ENCODE data around the gene TMEM250.
"Not testable (repeated sequence)": the region's sequence is repeated elsewhere in the genome, so short reads cannot be mapped to it uniquely, and the experiment has no call there.

Gene TMEM250

GRCh38 chr9:136110082-136111061, 8.3 kb downstream of the TMEM250 start:
- no peak for DNase-seq (ENCODE audit: low read depth in 1 of 2, low spot score in 1 of 2)
- TF ChIP-seq JUND (IDR thresholded peaks at IDR 0.05; ENCODE audit: low read depth), result no peak
- in situ Hi-C loops (cut with HindIII; ENCODE audit: low pct_unique_long_range_greater_than_20kb, low sequenced_read_pairs), result no loop called here

- no peak for TF ChIP-seq JUND (IDR thresholded peaks at IDR 0.05; ENCODE audit: low read depth)
- in situ Hi-C loops (cut with HindIII; ENCODE audit: low pct_unique_long_range_greater_than_20kb, low sequenced_read_pairs), result no loop called here
- DNase-seq (ENCODE audit: low read depth in 1 of 2, low spot score in 1 of 2), result peak; percentile 77 to 82
Observed at GRCh38 chr9:136109351-136110081, 9.2 kb downstream of the TMEM250 start.

GRCh38 chr9:136108648-136109266, 9.9 kb downstream of the TMEM250 start:
- no peak for DNase-seq (ENCODE audit: low read depth in 1 of 2, low spot score in 1 of 2)
- in situ Hi-C loops (cut with HindIII; ENCODE audit: low pct_unique_long_range_greater_than_20kb, low sequenced_read_pairs), result no loop called here
- no peak for TF ChIP-seq JUND (IDR thresholded peaks at IDR 0.05; ENCODE audit: low read depth)

- in situ Hi-C loops (cut with HindIII; ENCODE audit: low pct_unique_long_range_greater_than_20kb, low sequenced_read_pairs), result no loop called here
- DNase-seq (ENCODE audit: low read depth in 1 of 2, low spot score in 1 of 2), result peak in 1 of 2 experiments; percentile 64
Observed at GRCh38 chr9:136107953-136108647, 10.6 kb downstream of the TMEM250 start.

GRCh38 chr9:136107155-136107952, 11.3 kb downstream of the TMEM250 start:
- in situ Hi-C loops (cut with HindIII; ENCODE audit: low pct_unique_long_range_greater_than_20kb, low sequenced_read_pairs), result no loop called here
- no peak for DNase-seq (ENCODE audit: low read depth in 1 of 2, low spot score in 1 of 2)
- TF ChIP-seq JUND (IDR thresholded peaks at IDR 0.05; ENCODE audit: low read depth), result no peak

More at GRCh38 chr9:136107953-136108647, 10.6 kb downstream of the TMEM250 start:
- TF ChIP-seq JUND (IDR thresholded peaks at IDR 0.05; ENCODE audit: low read depth), result no peak

- in situ Hi-C loops (cut with HindIII; ENCODE audit: low pct_unique_long_range_greater_than_20kb, low sequenced_read_pairs), result no loop called here
- TF ChIP-seq JUND (IDR thresholded peaks at IDR 0.05; ENCODE audit: low read depth), result no peak
- DNase-seq (ENCODE audit: low read depth in 1 of 2, low spot score in 1 of 2), result no peak
Observed at GRCh38 chr9:136105398-136106135, 13.1 kb downstream of the TMEM250 start.

GRCh38 chr9:136104916-136105315, 13.8 kb downstream of the TMEM250 start:
- TF ChIP-seq JUND (IDR thresholded peaks at IDR 0.05; ENCODE audit: low read depth), result no peak
- in situ Hi-C loops (cut with HindIII; ENCODE audit: low pct_unique_long_range_greater_than_20kb, low sequenced_read_pairs), result no loop called here
- DNase-seq (ENCODE audit: low read depth in 1 of 2, low spot score in 1 of 2), result no peak

- in situ Hi-C loops (cut with HindIII; ENCODE audit: low pct_unique_long_range_greater_than_20kb, low sequenced_read_pairs), result no loop called here
- no peak for TF ChIP-seq JUND (IDR thresholded peaks at IDR 0.05; ENCODE audit: low read depth)
- no peak for DNase-seq (ENCODE audit: low read depth in 1 of 2, low spot score in 1 of 2)
Observed at GRCh38 chr9:136104488-136104800, 14.2 kb downstream of the TMEM250 start.

- in situ Hi-C loops (cut with HindIII; ENCODE audit: low pct_unique_long_range_greater_than_20kb, low sequenced_read_pairs), result no loop called here
- DNase-seq (ENCODE audit: low read depth in 1 of 2, low spot score in 1 of 2), result no peak
Observed at GRCh38 chr9:136103651-136104487, 14.8 kb downstream of the TMEM250 start.

GRCh38 chr9:136101615-136102074, 17.0 kb downstream of the TMEM250 start:
- DNase-seq (ENCODE audit: low read depth in 1 of 2, low spot score in 1 of 2); in situ Hi-C loops (cut with HindIII; ENCODE audit: low pct_unique_long_range_greater_than_20kb, low sequenced_read_pairs): not testable (repeated sequence)

More at GRCh38 chr9:136103651-136104487, 14.8 kb downstream of the TMEM250 start:
- TF ChIP-seq JUND (IDR thresholded peaks at IDR 0.05; ENCODE audit: low read depth), result no peak
